ENCODE data around the gene DKC1. TPM values are rescaled to one million over a fixed set of nuclear protein-coding genes. Genes with fewer than 3 reads are reported as not detected.
"Not testable (repeated sequence)": the region's sequence is repeated elsewhere in the genome, so short reads cannot be mapped to it uniquely, and the experiment has no call there.

The DKC1 gene
- total RNA-seq, 4 donors from 2014 or later, result 18.4 to 32.8 (median 19.8) TPM

DNA sequence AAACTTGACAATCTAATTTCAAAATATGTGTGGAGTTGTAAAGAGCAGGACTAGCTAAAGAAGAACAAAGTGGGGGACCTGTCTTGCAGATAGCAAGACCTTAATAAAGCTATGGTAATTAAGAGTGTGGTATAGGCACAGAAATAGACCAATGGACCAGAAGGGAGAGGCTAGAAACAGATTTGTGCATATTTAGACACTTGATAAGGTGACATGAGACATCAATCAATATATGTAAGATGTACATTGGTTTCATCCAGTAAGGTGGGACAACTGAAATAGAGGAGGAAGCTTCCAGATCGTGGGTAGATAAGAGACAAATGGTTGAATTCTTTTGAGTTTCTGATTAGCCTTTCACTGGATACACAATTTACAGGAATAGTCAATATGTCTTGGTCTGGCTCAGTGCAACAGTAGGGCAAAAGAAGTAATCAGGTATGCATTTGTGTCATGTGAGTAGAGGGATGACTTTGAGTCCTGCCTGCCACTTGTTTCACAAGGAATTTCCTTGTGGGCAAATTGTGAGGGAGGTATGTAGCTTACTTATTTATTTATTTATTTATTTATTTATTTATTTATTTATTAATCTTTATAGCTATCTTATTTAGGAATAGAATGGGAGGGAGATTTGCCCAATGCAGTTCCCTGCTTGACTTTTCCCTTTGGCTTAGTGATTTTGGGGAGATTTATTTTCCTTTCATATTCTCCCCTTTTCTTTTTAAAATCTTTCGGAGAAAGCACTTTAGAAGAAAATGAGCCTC, 49.9 kb downstream of the DKC1 start:
- Histone ChIP-seq H3K27me3 (no peaks in the 10 kb centered on the region), H3K36me3 (no peaks in the 10 kb centered on the region), H3K27ac (no peak overlapping the region), H3K9me3 (no peaks in the 10 kb centered on the region), H3K4me1 (no peaks in the 10 kb centered on the region), H3K4me3 (no peak overlapping the region)
- WGBS, 2 donors (ENCODE audit: low coverage in 1 of 2), result 55 to 71% methylated on average over 2 of the region's 2 CpGs
- no peak for TF ChIP-seq POLR2AphosphoS5 (IDR thresholded peaks at IDR 0.05)
- TF ChIP-seq, protein P1, sequence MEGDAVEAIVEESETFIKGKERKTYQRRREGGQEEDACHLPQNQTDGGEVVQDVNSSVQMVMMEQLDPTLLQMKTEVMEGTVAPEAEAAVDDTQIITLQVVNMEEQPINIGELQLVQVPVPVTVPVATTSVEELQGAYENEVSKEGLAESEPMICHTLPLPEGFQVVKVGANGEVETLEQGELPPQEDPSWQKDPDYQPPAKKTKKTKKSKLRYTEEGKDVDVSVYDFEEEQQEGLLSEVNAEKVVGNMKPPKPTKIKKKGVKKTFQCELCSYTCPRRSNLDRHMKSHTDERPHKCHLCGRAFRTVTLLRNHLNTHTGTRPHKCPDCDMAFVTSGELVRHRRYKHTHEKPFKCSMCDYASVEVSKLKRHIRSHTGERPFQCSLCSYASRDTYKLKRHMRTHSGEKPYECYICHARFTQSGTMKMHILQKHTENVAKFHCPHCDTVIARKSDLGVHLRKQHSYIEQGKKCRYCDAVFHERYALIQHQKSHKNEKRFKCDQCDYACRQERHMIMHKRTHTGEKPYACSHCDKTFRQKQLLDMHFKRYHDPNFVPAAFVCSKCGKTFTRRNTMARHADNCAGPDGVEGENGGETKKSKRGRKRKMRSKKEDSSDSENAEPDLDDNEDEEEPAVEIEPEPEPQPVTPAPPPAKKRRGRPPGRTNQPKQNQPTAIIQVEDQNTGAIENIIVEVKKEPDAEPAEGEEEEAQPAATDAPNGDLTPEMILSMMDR (IDR thresholded peaks at IDR 0.05), result no peak
- no peak for TF ChIP-seq EP300 (IDR thresholded peaks at IDR 0.05)
- TF ChIP-seq POLR2A (IDR thresholded peaks at IDR 0.05), result no peak
- ATAC-seq, result no peak

DNA sequence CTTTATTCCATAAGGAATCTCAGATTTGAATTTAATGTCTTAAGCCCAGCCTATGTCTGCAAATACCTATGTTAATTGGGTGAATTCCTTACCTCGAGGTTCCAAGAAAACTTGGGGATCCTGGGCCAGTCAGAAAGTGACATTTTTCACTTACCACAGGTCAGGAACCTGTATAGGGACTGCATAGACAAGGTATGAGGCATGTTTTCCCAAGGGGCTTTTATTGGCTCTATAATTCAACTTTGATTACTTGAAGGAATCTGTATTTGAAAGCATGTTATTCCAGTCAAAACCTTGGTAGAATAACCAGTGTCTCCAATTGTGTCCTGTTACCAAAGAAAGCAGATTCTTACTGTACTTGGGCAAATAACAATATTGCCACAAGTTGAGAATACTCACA, 51.1 kb downstream of the DKC1 start:
- Histone ChIP-seq H3K4me1 (no peaks in the 10 kb centered on the region), H3K36me3 (no peaks in the 10 kb centered on the region), H3K27ac (no peak overlapping the region), H3K9me3 (no peaks in the 10 kb centered on the region), H3K27me3 (no peaks in the 10 kb centered on the region), H3K4me3 (no peak overlapping the region)
- ATAC-seq, result no peak
- 0% methylated on average over 1 of the region's 1 CpG; no CpG with 5 or more reads in 1 of the 2 donors for WGBS, 2 donors (ENCODE audit: low coverage in 1 of 2)
- TF ChIP-seq EP300 (IDR thresholded peaks at IDR 0.05) (no peak), POLR2A (IDR thresholded peaks at IDR 0.05) (no peak), POLR2AphosphoS5 (IDR thresholded peaks at IDR 0.05) (no peak)
- TF ChIP-seq, protein P1 (IDR thresholded peaks at IDR 0.05), result no peak

GRCh38 chrX:154815274-154815818, 52.7 kb downstream of the DKC1 start:
- no peaks in the 10 kb centered on the region for H3K27me3 ChIP-seq
- ATAC-seq, result no peak
- H3K9me3 ChIP-seq, result no peaks in the 10 kb centered on the region
- no peaks in the 10 kb centered on the region for H3K4me1 ChIP-seq
- H3K27ac ChIP-seq, result no peak overlapping the region
- no peaks in the 10 kb centered on the region for H3K36me3 ChIP-seq
- no peak overlapping the region for H3K4me3 ChIP-seq
- TF ChIP-seq POLR2AphosphoS5 (IDR thresholded peaks at IDR 0.05) (no peak), EP300 (IDR thresholded peaks at IDR 0.05) (no peak), POLR2A (IDR thresholded peaks at IDR 0.05) (no peak)
- TF ChIP-seq, protein P1 (IDR thresholded peaks at IDR 0.05), result no peak
- 51 to 70% methylated on average over 4 to 5 of the region's 5 CpGs for WGBS, 2 donors (ENCODE audit: low coverage in 1 of 2)

DNA sequence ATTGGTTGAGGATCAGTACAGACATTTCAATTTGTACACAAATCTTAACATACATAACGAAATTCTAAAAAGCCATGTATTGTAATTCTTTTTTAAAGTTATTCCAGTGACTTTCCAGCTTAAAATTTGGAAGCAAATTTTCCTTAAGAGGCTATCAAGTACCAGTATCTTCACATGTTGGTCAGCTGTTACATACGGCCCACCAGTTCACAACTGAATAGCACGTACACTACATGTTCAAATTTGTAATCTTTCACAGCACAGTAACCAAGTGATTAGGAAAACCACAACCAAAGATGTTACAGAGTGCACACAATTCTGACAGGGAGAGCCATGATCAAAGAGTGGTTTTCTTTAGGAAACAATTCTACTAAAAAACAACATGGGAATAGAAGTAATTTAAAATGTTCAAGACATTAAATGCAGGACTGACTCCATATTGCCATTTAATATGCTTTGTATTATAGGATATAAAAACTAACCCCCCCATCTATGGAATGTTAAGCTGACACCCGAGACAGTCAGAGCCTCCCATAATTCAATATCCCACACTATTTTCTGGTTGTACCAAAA, 53.7 kb downstream of the DKC1 start:
- not testable (repeated sequence) for H3K27ac ChIP-seq, H3K4me3 ChIP-seq, ATAC-seq, H3K27me3 ChIP-seq, H3K4me1 ChIP-seq, H3K36me3 ChIP-seq, H3K9me3 ChIP-seq
- 64 to 76% methylated on average over 4 of the region's 4 CpGs for WGBS, 2 donors (ENCODE audit: low coverage in 1 of 2)

- H3K27ac ChIP-seq, H3K27me3 ChIP-seq, ATAC-seq, H3K4me1 ChIP-seq, H3K4me3 ChIP-seq, H3K36me3 ChIP-seq, H3K9me3 ChIP-seq: not testable (repeated sequence)
- WGBS, 2 donors (ENCODE audit: low coverage in 1 of 2), result 93 to 96% methylated on average over 7 to 9 of the region's 19 CpGs
These were observed 54.5 kb downstream of the DKC1 start for GRCh38 chrX:154817048-154817618.
